B cell (primary cell): ENCODE data around the gene PWWP2B. TPM values are rescaled to one million over a fixed set of nuclear protein-coding genes. Genes with fewer than 3 reads are reported as not detected.

Source experiments
- ATAC-seq: fragments of 200-7000 bp; cut with Tn5 transposase; one replicate; pipeline ENCODE4 v1.10.0; 2021; ENCODE audit warnings: low read depth, mild to moderate bottlenecking, moderate number of reproducible peaks, moderate library complexity
- CTCF ChIA-PET: fragments of 350-600 bp; sonication (Branson Sonifier 250); formaldehyde crosslinking; loops from one replicate; lab custom pipeline; 2021; ENCODE audit warnings: antibody characterized with exemption, inconsistent platforms; lab: Charles Lee
- POLR2A ChIA-PET: fragments of 350-600 bp; sonication (Branson Sonifier 250); formaldehyde crosslinking; loops from one replicate; lab custom pipeline; 2021; ENCODE audit warnings: antibody characterized with exemption; lab: Charles Lee
- DNase-seq: peaks from one replicate; pipeline ENCODE4 v3.0.0; 2013
- H2AFZ ChIP-seq: 2 replicates; pipeline ENCODE4 v1.6.1; 2012; ENCODE audit warnings: mild to moderate bottlenecking, low read depth, low read length; ENCODE audit not compliant: insufficient read depth, poor library complexity, severe bottlenecking
- H3K27ac ChIP-seq, 2 donors: 1 replicate in 1 of 2; 2 replicates in 1 of 2; pipeline ENCODE4 v1.5.1; 2012 to 2013; ENCODE audit warnings: low read length in 2 of 2, mild to moderate bottlenecking in 2 of 2, moderate library complexity in 1 of 2
- H3K27me3 ChIP-seq, 4 experiments: fragments of 200-600 bp in 1 of 4; sonication (generic) in 1 of 4; replicated peaks in 1 of 4; 1 replicate in 2 of 4; 2 replicates in 2 of 4; pipeline versions ENCODE4 v1.6.1 to v1.7.0; 2013 to 2016; ENCODE audit warnings: low read length in 3 of 4, mild to moderate bottlenecking in 2 of 4, mixed read lengths in 1 of 4, moderate library complexity in 1 of 4; ENCODE audit not compliant: insufficient read depth in 4 of 4, control insufficient read depth in 3 of 4; ENCODE audit errors: control extremely low read depth in 1 of 4
- H3K36me3 ChIP-seq, 2 experiments: replicated peaks in 1 of 2; 1 replicate in 1 of 2; 2 replicates in 1 of 2; pipeline versions ENCODE4 v1.6.1 to v1.7.1; 2013; ENCODE audit warnings: low read length in 1 of 2; ENCODE audit not compliant: insufficient read depth in 2 of 2, control insufficient read depth in 1 of 2; ENCODE audit errors: control extremely low read depth in 1 of 2, extremely low read depth in 1 of 2
- H3K4me1 ChIP-seq, 2 donors: fragments of 200-600 bp in 1 of 2; sonication (generic) in 1 of 2; 1 replicate in 1 of 2; 2 replicates in 1 of 2; pipeline versions ENCODE4 v1.5.1 to v1.6.1; 2013 to 2017; ENCODE audit warnings: low read length in 2 of 2; ENCODE audit not compliant: control insufficient read depth in 2 of 2, insufficient read depth in 2 of 2
- H3K4me2 ChIP-seq: replicated peaks from 2 replicates; pipeline ENCODE3; 2012; ENCODE audit warnings: mild to moderate bottlenecking, low read depth, low read length; ENCODE audit not compliant: poor library complexity, severe bottlenecking
- H3K4me3 ChIP-seq, 5 experiments: fragments of 200-600 bp in 1 of 5; sonication (generic) in 1 of 5; 1 replicate in 3 of 5; 2 replicates in 2 of 5; pipeline versions ENCODE4 v1.5.1 to v1.7.0; 2011 to 2016; ENCODE audit warnings: low read length in 4 of 5, mild to moderate bottlenecking in 4 of 5, low read depth in 2 of 5, control low read depth in 1 of 5, moderate library complexity in 1 of 5; ENCODE audit not compliant: insufficient read depth in 1 of 5; ENCODE audit errors: control extremely low read depth in 1 of 5, extremely low read depth in 1 of 5
- H3K79me2 ChIP-seq: fragments of 200-600 bp; sonication (generic); one replicate; pipeline ENCODE4 v1.6.0; 2016; ENCODE audit warnings: low read length; ENCODE audit not compliant: control insufficient read depth, insufficient read depth
- H3K9ac ChIP-seq: fragments of 200-600 bp; sonication (generic); 2 replicates; pipeline ENCODE4 v1.6.1; 2017; ENCODE audit warnings: mild to moderate bottlenecking, low read length, moderate library complexity
- H3K9me3 ChIP-seq, 3 donors: one replicate each; pipeline versions ENCODE4 v1.6.1 to v1.7.1; 2013; ENCODE audit warnings: low read length in 2 of 3; ENCODE audit not compliant: control insufficient read depth in 2 of 3, insufficient read depth in 1 of 3; ENCODE audit errors: control extremely low read depth in 1 of 3
- H4K20me1 ChIP-seq: 2 replicates; pipeline ENCODE4 v1.6.0; 2012; ENCODE audit warnings: mild to moderate bottlenecking, low read length; ENCODE audit not compliant: insufficient read depth, control insufficient read depth, poor library complexity, severe bottlenecking
- H3K27ac Mint-ChIP-seq: one replicate; pipeline ENCODE4 v1.8.0; 2021; ENCODE audit warnings: mixed read lengths
- H3K27me3 Mint-ChIP-seq: one replicate; pipeline ENCODE4 v1.8.0; 2021; ENCODE audit warnings: mixed read lengths
- H3K4me1 Mint-ChIP-seq: one replicate; pipeline ENCODE4 v1.8.0; 2021; ENCODE audit warnings: mixed read lengths
- H3K4me3 Mint-ChIP-seq: one replicate; pipeline ENCODE4 v1.8.0; 2021; ENCODE audit warnings: mixed read lengths
- H3K9me3 Mint-ChIP-seq: one replicate; pipeline ENCODE4 v1.8.0; 2022; ENCODE audit warnings: mixed read lengths; ENCODE audit not compliant: insufficient read depth
- CTCF ChIP-seq: fragments of 200-600 bp; IDR thresholded peaks from one replicate; pipeline ENCODE4 v1.8.0; 2022; ENCODE audit warnings: antibody characterized with exemption, mild to moderate bottlenecking
- EZH2 ChIP-seq: IDR thresholded peaks from 2 replicates; pipeline ENCODE4 v1.6.1; 2012; ENCODE audit warnings: borderline replicate concordance, low read depth, mild to moderate bottlenecking, moderate library complexity, low read length; ENCODE audit not compliant: insufficient read depth, poor library complexity, severe bottlenecking
- WGBS: methylation state at CpG from one replicate; pipeline ENCODE4 v1.1.5; 2013; ENCODE audit warnings: missing lambda C conversion rate; ENCODE audit not compliant: insufficient coverage; 5-methylcytosine and 5-hydroxymethylcytosine counted together
- intact Hi-C: fragments of 100-400 bp; cut with micrococcal nuclease; formaldehyde crosslinking; loops from one replicate; pipeline ENCODE4 v1.10.0; 2022
- polyA plus RNA-seq: library from polyadenylated mRNA; depleted of rRNA; stranded (reverse); fragments of >200 nt; gene quantifications from 2 replicates; pipeline ENCODE4 v1.2.3, GENCODE V29; 2012
- total RNA-seq, 2 donors: library from RNA; stranded (reverse); fragments of 120-200 nt in 1 of 2; gene quantifications; 1 replicate in 1 of 2; 2 replicates in 1 of 2; pipeline versions ENCODE4 v1.2.3 to v1.2.4, GENCODE V29; 2013 to 2022

The PWWP2B gene
- total and polyA plus RNA-seq, 2 donors (not counting 1 experiment from before 2014, with no cell fraction given) = 13.6 to 34.4 TPM

DNA sequence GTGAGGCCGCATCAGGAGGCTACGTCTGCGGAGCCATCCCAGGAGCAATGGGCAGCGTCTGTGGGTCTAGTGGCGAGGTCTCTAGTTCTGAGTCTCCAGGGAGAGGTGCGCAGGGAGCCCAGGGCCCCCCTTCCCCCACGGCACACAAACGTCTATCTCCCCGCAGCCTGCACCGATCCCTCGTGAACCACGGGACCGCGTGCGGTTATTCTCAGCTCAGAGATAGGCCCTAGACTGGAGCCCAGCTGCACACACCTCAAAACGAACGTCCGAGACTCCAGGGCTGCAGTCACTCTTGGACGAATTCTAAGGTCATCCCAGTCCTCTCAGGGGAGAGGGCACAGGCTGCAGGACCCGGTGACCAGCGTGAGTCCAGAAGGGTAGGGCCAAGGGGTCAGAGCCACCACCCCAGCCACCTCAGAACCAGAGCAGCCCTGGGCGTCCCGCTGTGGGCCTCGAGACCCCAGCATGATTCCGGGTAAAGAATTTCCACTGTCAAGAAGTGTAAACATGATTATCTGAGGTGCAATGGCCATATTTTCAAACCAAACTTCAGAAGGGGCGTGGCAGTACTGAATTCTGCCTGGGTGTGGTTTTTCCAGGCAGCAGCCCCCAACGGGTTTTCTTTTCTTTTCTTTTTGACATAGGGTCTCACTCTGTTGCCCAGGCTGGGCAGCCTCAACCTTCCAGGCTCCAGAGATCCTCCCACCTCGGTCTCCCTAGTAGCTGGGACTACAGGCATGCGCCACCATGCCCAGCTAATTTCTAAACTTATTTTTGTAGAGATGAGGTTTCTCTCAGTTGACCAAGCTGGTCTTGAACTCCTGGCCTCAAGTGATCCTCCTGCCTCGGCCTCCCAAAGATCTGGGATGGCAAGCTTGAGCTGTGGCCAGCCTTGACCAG is 57.5 kb downstream of the PWWP2B start:
- Mint-ChIP-seq H3K9me3 (no peaks in the 10 kb centered on the region), H3K27me3 (no peaks in the 10 kb centered on the region), H3K27ac (peak overlapping the region; percentile 15), H3K4me3 (no peak overlapping the region), H3K4me1 (peaks cover 28% of the 10 kb centered on the region)
- Histone ChIP-seq H4K20me1 (no peaks in the 10 kb centered on the region), H3K9ac (no peak overlapping the region), H3K4me3 (no peak overlapping the region), H3K36me3 (no peaks in the 10 kb centered on the region), H3K9me3 (no peaks in the 10 kb centered on the region), H3K79me2 (no peaks in the 10 kb centered on the region), H3K4me1 (peaks cover 20 to 33% of the 10 kb centered on the region in 2 donors), H3K27ac (no peak overlapping the region), H3K27me3 (peaks cover 0 to 5% (median 0%) of the 10 kb centered on the region in 4 experiments), H3K4me2 (no peak overlapping the region), H2AFZ (no peak overlapping the region)
- no peak for ATAC-seq
- POLR2A ChIA-PET = no interaction called here
- CTCF ChIA-PET = interaction anchor here (0.9 to 2.8 kb wide), 8 partner anchors 7 to 184 kb away, joined by 3 to 15 read pairs (median 4); no protein-coding TSS in a partner anchor
- 92% methylated on average over 25 of the region's 30 CpGs for WGBS
- no peak for TF ChIP-seq CTCF
- TF ChIP-seq EZH2 = no peak
- intact Hi-C loops = loop anchor here (5.0 to 10.0 kb wide), 2 partner anchors 138 to 570 kb away; no protein-coding TSS in a partner anchor
- no peak for DNase-seq

DNA sequence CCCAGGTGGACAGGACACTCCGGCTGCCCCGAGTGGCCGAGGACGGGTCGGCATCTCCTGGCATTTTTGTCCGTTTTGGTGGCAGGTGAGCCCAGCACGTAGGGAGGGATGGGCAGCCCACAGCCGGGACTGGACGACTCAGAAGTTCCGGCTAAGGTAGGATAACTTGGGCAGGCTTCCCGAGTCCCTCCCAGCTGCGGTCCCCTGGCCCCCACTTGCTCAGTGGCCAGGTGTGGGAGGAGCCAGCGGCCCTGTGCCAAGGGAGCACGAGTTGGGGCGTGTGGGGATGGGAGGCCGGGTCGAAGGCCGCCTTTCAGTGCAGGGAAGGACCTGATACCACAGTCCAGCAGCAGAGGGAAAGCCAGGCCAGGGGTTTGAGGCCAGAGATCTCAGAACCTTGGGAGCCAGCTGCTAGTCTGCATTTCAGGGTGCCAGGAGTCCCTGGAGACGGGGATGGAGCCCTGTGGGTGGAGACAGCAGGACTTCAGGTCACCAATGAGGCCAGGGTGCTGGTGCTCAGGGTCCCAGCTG is 58.5 kb downstream of the PWWP2B start:
- no peaks in the 10 kb centered on the region for H4K20me1 ChIP-seq
- Mint-ChIP-seq H3K27ac (no peak overlapping the region), H3K4me1 (peaks cover 27% of the 10 kb centered on the region), H3K27me3 (no peaks in the 10 kb centered on the region), H3K4me3 (no peak overlapping the region), H3K9me3 (no peaks in the 10 kb centered on the region)
- H3K9ac ChIP-seq = no peak overlapping the region
- H3K27ac ChIP-seq = no peak overlapping the region
- no peak overlapping the region for H3K4me3 ChIP-seq
- ChIA-PET POLR2A (no interaction called here), CTCF (interaction anchor here (0.9 to 2.8 kb wide), 6 partner anchors 8 to 183 kb away, joined by 3 to 15 read pairs (median 4); no protein-coding TSS in a partner anchor)
- no peak for TF ChIP-seq CTCF
- no peak for TF ChIP-seq EZH2
- ATAC-seq (no peak), DNase-seq (no peak)
- intact Hi-C loops = loop anchor here (10.0 kb wide), 1 partner anchor 571 kb away; no protein-coding TSS in a partner anchor
- H3K27me3 ChIP-seq = peaks cover 0 to 5% (median 0%) of the 10 kb centered on the region in 4 experiments
- peaks cover 20 to 33% of the 10 kb centered on the region in 2 donors for H3K4me1 ChIP-seq
- no peaks in the 10 kb centered on the region for H3K36me3 ChIP-seq
- no peaks in the 10 kb centered on the region for H3K9me3 ChIP-seq
- no peaks in the 10 kb centered on the region for H3K79me2 ChIP-seq
- no peak overlapping the region for H2AFZ ChIP-seq
- H3K4me2 ChIP-seq = no peak overlapping the region
- WGBS = 91% methylated on average over 19 of the region's 19 CpGs
